Smooth muscle cell (in vitro differentiated cells): ENCODE data around the gene DHX15. TPM values are rescaled to one million over a fixed set of nuclear protein-coding genes. Genes with fewer than 3 reads are reported as not detected.

Source experiments
- DNase-seq: peaks from one replicate; lab custom pipeline; 2025; ENCODE audit not compliant: unreplicated experiment; lab: John Stamatoyannopoulos, UW
- H2AFZ ChIP-seq: fragments of 200-600 bp; sonication (generic); 2 replicates; pipeline ENCODE4 v1.6.0; 2016; ENCODE audit warnings: antibody characterized with exemption, low read depth, mild to moderate bottlenecking
- H3F3A ChIP-seq: fragments of 200-600 bp; sonication (generic); 2 replicates; pipeline ENCODE4 v1.6.0; 2017; ENCODE audit warnings: antibody characterized with exemption, low read depth
- H3K27ac ChIP-seq: fragments of 200-600 bp; sonication (generic); 2 replicates; pipeline ENCODE4 v1.5.1; 2016; ENCODE audit warnings: low read depth, mild to moderate bottlenecking
- H3K27me3 ChIP-seq: fragments of 200-600 bp; sonication (generic); 2 replicates; pipeline ENCODE4 v1.6.1; 2016; ENCODE audit warnings: low read depth, mild to moderate bottlenecking
- H3K36me3 ChIP-seq: fragments of 200-600 bp; sonication (generic); 2 replicates; pipeline ENCODE4 v1.5.1; 2016; ENCODE audit warnings: low read depth
- H3K4me1 ChIP-seq: fragments of 200-600 bp; sonication (generic); 2 replicates; pipeline ENCODE4 v1.5.1; 2016; ENCODE audit warnings: low read depth
- H3K4me2 ChIP-seq: fragments of 200-600 bp; sonication (generic); 2 replicates; pipeline ENCODE4 v1.6.0; 2016; ENCODE audit warnings: mild to moderate bottlenecking
- H3K4me3 ChIP-seq: fragments of 200-600 bp; sonication (generic); 2 replicates; pipeline ENCODE4 v1.5.1; 2016; ENCODE audit warnings: mild to moderate bottlenecking
- H3K79me2 ChIP-seq: fragments of 200-600 bp; sonication (generic); 2 replicates; pipeline ENCODE4 v1.6.0; 2016; ENCODE audit warnings: low read depth, mild to moderate bottlenecking
- H3K9ac ChIP-seq: fragments of 200-600 bp; sonication (generic); 2 replicates; pipeline ENCODE4 v1.6.0; 2016; ENCODE audit warnings: low read depth
- H3K9me3 ChIP-seq: fragments of 200-600 bp; sonication (generic); replicated peaks from 2 replicates; pipeline ENCODE4 v1.5.1; 2016; ENCODE audit warnings: low read depth
- H4K20me1 ChIP-seq: fragments of 200-600 bp; sonication (generic); 2 replicates; pipeline ENCODE4 v1.6.0; 2016; ENCODE audit warnings: low read depth
- WGBS: methylation state at CpG from one replicate; pipeline ENCODE4 v1.1.7; 2016; ENCODE audit warnings: low lambda C conversion rate; 5-methylcytosine and 5-hydroxymethylcytosine counted together
- polyA plus RNA-seq: library from polyadenylated mRNA; unstranded; fragments of >200 nt; fragmentation: Nextera tagmentation; extraction: Ambion mirVana; gene quantifications from 2 replicates; pipeline ENCODE4 v1.2.1, GENCODE V29; 2016
- total RNA-seq: library from RNA; depleted of rRNA; stranded (reverse); fragments of >200 nt; gene quantifications from 2 replicates; pipeline ENCODE4 v1.2.3, GENCODE V29; 2014
- TF ChIP-seq, protein P1 (sequence below): fragments of 200-600 bp; sonication (generic); IDR thresholded peaks from 2 replicates; pipeline ENCODE4 v1.5.1; 2017; ENCODE audit warnings: borderline replicate concordance, mild to moderate bottlenecking, antibody characterized with exemption; ENCODE audit not compliant: insufficient read depth, poor library complexity, severe bottlenecking

DHX15 gene
- total and polyA plus RNA-seq, 2 experiments from 2014 or later: 69.8 to 168 TPM

DNA sequence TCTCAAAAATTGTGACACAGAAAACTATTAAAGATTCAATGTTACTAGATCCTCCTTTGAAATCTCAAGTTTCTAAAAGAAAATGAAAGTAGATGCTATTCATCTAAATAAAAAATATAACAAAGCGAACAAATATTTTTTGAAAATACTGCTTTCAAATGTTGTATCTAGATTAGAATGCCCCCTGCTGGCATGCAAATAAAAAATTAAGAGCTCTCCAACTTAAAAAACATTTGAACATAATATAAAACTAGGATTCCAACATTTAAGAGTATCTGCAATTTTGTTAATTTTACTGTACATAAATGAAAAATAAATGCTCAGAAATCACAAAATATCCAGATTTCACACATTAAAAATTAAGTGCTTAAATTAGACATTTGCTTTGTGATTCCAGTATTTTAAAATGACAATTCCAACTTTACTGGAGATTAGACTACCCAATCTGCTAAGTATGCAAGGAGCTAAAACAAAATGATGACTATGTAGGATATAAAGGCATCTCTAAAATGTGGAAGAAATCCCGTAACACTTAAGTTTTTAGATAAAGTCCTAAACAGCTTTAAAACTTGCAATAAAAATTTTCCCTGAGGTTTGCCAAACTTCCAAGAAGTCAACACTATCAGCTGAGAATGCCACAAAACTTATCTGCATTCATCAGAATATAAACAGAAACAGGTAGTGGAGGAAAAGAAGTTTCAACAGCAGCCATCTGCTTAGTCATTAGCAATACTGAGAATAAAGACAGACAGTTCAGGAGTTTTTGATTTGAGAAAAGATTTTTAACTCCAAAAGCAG is 32.7 kb downstream of the DHX15 start:
- peak overlapping the region; percentile 34 for H3K4me2 ChIP-seq
- peaks cover 97% of the 10 kb centered on the region for H3K79me2 ChIP-seq
- peaks cover 14% of the 10 kb centered on the region for H3K36me3 ChIP-seq
- 56% methylated on average over 2 of the region's 2 CpGs for WGBS
- H4K20me1 ChIP-seq: peaks cover 99% of the 10 kb centered on the region
- peak overlapping the region; percentile 60 for H3K27ac ChIP-seq
- H3F3A ChIP-seq: peaks cover 19% of the 10 kb centered on the region
- H3K4me3 ChIP-seq: no peak overlapping the region
- TF ChIP-seq, protein P1, sequence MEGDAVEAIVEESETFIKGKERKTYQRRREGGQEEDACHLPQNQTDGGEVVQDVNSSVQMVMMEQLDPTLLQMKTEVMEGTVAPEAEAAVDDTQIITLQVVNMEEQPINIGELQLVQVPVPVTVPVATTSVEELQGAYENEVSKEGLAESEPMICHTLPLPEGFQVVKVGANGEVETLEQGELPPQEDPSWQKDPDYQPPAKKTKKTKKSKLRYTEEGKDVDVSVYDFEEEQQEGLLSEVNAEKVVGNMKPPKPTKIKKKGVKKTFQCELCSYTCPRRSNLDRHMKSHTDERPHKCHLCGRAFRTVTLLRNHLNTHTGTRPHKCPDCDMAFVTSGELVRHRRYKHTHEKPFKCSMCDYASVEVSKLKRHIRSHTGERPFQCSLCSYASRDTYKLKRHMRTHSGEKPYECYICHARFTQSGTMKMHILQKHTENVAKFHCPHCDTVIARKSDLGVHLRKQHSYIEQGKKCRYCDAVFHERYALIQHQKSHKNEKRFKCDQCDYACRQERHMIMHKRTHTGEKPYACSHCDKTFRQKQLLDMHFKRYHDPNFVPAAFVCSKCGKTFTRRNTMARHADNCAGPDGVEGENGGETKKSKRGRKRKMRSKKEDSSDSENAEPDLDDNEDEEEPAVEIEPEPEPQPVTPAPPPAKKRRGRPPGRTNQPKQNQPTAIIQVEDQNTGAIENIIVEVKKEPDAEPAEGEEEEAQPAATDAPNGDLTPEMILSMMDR: peak; percentile 50
- H3K27me3 ChIP-seq: no peaks in the 10 kb centered on the region
- H2AFZ ChIP-seq: no peak overlapping the region
- DNase-seq: no peak
- no peak overlapping the region for H3K9ac ChIP-seq
- peaks cover 16% of the 10 kb centered on the region for H3K4me1 ChIP-seq
- no peaks in the 10 kb centered on the region for H3K9me3 ChIP-seq

DNA sequence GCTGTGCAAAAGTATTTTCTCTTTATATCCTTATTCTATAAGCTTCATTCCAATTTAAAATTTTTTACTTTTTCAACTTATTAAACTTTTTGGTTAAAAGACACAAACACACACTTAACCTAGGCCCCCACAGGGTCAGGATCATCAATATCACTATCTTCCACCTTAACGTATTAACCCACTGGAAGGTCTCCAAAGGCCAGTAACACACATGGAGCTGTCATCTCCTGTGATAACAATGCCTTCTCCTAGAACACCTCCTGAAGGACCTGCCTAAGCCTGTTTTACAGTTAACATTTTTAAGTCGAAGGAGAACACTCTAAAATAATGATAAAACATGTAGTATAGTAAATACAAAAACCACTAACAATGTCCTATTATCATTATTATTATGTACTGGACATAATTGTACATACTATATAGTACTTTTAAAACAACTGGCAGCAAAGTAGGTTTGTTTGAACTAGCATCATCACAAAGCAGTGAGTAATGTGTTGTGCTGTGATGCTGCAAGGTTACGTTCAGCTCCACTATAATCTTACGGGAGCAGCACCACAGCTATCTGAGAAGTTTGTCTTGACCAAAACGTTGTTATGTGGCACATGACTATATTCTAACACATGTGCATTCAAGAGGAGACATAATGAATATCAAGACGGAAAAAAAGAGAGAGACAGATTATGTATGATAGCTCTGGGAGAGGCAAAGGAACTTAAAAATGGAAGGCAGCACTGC is 33.7 kb downstream of the DHX15 start:
- no peak overlapping the region for H3K4me3 ChIP-seq
- H3K79me2 ChIP-seq: peaks cover 97% of the 10 kb centered on the region
- peaks cover 16% of the 10 kb centered on the region for H3K4me1 ChIP-seq
- no peak overlapping the region for H3K9ac ChIP-seq
- no peak overlapping the region for H2AFZ ChIP-seq
- DNase-seq: no peak
- no peak overlapping the region for H3K4me2 ChIP-seq
- peaks cover 19% of the 10 kb centered on the region for H3F3A ChIP-seq
- H3K27me3 ChIP-seq: no peaks in the 10 kb centered on the region
- WGBS: 81% methylated on average over 6 of the region's 6 CpGs
- peak overlapping the region; percentile 60 for H3K27ac ChIP-seq
- H4K20me1 ChIP-seq: peaks cover 99% of the 10 kb centered on the region
- H3K36me3 ChIP-seq: peaks cover 14% of the 10 kb centered on the region
- H3K9me3 ChIP-seq: no peaks in the 10 kb centered on the region
- TF ChIP-seq, protein P1: no peak

DNA sequence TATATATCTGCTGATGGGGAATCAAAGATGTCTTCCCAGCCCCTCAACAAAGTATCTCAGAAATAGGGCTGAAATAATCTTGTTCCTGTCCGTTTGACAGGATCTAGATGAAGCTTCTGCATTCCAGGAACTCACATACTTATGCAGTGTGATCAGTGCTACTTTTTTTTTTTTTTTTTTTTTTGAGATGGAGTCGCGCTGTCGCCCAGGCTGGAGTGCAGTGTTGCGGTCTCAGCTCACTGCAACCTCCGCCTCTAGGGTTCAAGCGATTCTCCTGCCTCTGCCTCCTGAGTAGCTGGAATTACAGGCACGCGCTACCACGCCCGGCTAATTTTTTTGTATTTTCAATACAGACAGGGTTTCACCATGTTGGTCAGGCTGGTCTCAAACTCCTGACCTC is 36.4 kb downstream of the DHX15 start:
- Histone ChIP-seq H3K9ac (no peak overlapping the region), H3K79me2 (peaks cover 97% of the 10 kb centered on the region), H3K27me3 (no peaks in the 10 kb centered on the region), H4K20me1 (peaks cover 99% of the 10 kb centered on the region), H3K36me3 (peaks cover 15% of the 10 kb centered on the region), H3K4me2 (no peak overlapping the region), H3K4me3 (no peak overlapping the region), H3F3A (peaks cover 19% of the 10 kb centered on the region), H3K9me3 (no peaks in the 10 kb centered on the region), H3K4me1 (peaks cover 16% of the 10 kb centered on the region), H3K27ac (no peak overlapping the region), H2AFZ (no peak overlapping the region)
- TF ChIP-seq, protein P1: no peak
- WGBS: 94% methylated on average over 11 of the region's 11 CpGs
- no peak for DNase-seq
